SIG-M5 (cell line): ENCODE data around the gene TNFRSF14.
A peak's percentile ranks its signal among the peaks of the same experiment; 100 is the strongest.

Source experiments
- DNase-seq: peaks from one replicate; lab custom pipeline; 2025; lab: John Stamatoyannopoulos, UW

The TNFRSF14 gene

DNA sequence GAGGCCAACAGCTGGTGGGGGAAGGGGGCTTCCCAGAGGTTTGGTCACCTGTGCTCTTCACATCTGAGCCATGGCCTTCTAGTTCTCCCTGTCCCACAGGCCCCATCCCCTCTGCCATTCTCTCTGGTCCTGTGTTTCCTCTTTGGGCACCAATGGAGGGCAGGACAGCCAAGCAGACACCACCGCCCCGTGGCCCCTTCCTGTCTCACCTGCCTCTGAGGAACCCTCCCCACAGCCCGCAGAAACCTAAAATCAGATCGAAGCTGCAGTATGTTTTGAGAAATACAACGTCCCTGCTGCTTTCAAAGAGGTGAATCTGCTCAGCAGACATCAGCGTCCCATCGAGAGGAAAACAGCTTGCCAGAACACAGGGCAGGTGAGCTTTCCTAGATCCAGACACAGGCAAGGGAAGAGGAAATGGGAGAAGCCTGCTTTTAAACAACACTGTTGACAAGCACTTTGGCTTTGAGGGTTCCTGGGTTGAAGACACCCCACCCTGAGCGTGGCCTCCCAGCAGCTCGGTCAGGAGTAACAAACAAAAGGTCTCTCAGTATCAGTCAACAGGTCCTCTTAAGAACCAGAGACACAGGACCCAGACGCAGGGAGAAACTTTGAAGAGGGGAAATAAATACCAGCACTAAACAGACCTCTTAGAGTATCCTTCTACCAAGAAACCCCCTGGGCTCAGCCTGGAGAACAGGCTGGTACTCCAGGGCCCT, 32.1 kb upstream of the TNFRSF14 start:
- no peak for DNase-seq

DNA sequence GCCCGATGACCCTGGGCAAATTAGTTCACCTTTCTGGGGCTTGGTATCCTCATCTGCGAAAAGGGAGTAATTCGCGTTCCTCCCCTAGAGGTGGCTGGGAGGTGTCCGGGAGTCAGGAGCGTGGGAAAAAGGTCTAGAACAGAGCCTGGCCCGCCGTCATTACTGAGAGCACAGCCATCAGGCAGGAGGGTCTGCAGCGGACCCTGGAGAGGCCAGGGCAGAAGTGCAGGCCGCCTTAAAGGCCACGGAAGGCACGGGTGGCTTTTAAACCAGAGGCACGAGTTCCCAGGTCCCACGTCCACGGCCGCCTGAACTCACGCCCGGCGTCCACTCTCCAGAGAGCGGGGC, 30.6 kb upstream of the TNFRSF14 start:
- DNase-seq: no peak

DNA sequence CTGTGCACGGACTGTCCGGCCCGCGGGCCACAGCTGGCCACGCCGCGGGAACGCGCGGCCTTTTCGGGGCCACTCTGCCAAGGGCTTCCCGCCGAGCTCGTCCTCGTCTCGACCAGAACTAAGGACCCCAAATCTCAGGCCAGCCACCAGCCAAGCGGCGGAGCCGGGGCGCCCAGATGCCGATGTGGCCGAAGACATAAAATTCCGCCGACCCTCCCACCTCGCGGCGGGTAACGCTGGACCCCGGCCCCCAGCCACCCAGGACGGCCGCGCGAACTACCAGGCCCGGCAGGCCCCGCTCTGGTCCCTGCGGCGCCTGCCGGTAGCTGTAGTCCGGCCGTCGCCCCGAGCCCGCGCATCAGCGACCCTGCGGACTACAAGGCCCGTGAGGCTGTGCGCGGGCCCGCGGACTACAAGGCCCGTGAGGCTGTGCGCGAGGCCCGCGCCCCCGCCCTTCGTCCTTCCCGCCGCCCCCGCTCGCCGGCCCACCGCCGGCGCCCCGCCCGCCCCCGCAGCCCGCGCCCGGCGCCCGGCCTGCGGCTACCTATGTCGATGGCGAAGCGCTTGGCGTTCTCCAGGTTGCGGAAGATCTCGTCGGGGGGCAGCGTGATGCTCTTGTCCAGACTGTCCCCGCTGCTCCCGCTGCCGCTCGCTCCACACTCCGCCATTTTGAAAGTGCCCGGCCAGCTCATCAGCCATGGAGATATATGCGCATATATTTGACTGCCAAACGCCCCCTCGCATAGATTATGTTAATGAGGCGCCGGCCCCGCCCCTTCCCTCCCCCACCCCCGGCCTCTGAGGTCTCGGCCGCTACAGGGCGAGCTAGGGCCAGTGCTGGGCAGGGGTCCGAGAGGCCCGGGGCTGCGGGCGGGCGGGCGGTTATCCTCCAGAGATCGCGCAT, 30.0 kb upstream of the TNFRSF14 start, which contains the start of gene PANK4:
TSS of gene PANK4 (minus strand) at position 677 of the 904 bp plus-strand sequence. CDS start at position 668, 9 bp downstream.
- peak; percentile 42 for DNase-seq

DNA sequence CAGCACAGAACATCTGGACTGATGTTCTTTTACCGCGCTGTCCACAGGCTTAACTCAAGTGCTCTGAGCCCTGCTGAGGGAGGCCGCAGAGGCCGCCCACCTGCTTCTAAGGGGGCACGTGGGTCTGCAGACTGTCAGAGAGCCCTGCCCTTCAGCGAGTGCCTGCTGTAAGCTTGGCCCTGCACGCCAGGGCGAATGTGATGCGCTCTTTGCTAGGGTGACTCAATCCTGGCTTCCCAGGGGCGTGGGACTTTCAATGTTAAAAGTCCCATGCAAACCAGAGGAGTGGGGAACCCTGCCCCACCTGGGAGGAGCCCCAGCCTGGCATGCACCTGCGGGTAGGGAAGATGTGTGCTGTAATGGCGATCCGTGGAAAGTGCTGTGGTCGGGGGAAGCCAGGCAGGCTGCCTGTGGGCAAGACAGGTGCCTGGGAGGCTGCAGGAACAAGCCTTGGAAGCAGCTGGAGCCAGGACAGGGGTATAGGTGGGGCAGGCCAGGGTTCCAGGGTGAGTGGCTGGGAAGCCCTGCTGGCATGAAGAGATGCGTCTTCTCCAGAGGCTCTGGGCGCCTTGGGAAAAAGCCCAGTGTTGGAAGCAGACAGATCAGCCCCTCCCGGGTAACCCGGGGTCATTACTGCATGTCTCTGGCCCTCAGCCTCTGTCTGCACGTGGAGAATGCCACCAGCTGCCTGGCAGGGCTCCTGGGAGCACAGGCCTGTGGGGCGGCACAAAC, 29.2 kb upstream of the TNFRSF14 start:
- DNase-seq: no peak

DNA sequence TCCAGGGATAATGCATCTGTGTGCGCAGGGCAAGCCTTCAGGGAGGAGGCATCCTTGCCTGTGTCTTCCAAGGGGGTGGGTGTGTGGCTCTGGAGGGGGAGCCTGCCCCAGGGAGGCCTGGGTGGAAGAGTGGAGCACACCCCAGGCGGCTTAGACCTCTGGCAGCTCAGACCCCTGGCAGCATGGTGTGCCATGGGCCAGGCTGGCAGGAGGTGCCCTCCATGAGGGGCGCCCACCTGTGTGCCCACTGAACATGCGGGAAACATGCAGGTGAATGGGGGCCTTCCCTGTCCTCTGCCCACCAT, 28.7 kb upstream of the TNFRSF14 start:
- no peak for DNase-seq

DNA sequence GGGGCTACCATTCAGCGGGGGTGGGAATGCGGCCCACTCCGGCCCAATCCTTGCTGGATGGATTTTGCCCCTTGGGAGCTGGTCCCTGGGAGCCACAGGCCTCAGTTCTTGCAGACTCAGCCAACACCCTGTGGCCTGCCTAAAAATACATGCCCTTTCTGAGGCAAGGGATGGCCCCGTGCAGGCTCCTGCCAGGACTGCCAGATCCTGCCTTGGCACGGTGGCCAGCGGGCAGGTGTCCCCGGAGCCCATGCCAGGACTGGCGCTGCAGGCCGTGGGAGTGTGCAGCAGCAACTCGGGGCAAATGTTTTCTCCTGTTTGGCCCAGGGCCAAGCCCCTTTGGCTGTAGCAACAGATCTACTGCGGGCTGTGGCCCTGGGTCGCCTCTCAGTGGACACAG, 28.2 kb upstream of the TNFRSF14 start:
- no peak for DNase-seq

DNA sequence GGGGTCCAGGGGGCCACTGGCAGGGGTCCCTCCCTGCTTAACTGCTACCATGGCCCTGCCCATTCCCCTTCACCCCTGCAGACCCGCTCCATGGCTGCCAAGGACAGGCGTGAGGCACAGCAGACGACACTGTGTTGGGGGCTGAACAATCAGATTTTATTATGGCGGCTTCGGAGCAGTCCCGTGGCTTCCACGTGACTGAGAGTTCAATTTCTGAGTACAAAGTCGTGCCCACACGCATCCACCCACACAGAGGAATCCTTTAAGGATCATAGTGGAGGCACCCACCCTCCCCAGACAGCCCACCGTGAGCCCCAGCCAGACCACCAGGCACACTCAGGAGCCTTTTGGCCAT, 27.6 kb upstream of the TNFRSF14 start:
- DNase-seq: no peak

DNA sequence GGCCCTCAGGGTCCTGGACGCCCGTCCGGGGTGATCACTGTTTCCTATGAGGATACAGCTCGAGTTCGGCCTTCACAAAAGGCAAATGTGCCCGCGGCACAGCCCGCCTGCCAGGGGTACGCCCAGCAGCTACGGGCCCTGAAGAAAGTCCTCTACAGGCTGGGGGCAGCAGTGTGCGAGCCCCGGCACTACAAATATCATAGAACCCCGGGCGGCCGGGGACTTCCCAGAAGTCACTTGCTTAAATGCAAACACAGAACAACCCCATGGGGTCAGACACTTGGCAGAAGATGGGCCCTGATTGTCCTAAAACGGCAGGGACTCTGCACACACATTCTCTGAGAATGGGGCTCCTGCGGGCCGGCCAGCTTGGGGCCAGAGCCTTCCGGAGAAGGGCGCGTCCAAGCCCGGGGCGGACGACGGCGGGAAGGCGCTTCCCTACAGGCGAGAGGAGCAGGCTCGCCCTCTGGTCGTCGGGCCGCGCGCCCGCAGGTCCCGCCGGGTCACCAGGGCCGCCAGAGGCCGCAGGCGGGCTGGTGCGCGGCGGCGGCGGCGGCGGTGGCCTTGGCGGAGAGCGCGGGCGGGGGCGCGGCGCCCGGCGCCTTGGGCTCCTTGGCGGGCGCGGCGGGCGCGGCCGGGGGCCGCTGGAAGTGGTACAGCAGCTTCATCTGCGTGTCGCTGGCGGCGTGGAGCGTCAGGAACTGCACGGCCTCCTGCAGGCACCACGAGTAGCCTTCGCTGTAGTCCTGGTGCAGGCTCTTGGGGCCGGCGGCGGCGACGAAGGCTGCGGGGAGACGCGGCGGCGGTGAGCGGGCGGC, 27.0 kb upstream of the TNFRSF14 start:
- no peak for DNase-seq

DNA sequence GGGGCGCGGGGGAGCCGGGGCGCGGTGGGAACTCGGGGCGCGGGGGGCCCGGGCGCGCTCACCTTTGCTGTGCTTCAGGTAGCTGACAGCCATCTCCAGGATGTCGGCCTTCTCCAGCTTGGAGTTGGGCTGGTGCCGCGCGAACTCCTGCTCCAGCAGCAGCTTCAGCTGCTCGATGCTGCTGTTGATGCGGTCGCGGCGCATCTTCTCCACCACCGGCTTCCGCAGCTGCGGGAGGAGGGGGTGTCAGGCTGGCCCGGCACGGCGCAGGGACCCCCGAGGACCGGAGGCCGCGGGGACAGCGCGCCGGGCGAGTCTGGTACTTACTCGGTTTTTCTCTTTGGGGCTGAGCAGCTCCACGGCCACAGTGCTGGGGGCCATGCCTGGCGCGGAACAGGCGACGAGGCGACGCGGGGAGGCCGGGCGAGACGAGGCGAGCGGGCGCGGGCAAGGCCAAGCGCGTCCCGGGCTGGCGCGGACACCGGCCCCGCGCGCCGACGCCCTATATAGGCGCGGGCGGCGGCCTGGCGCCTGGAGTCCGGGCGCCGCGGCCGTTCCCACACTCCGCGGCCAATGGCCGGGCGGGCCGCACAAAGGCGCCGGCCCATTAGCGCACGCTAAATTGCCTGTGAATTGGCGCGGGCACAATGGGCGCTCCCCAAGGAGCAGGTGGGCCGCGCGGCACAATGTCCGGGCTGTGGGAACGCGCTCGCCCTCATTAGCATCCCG, 26.2 kb upstream of the TNFRSF14 start, which contains the start of gene HES5:
TSS of gene HES5 (minus strand) at position 480 of the 729 bp plus-strand sequence. CDS start at position 381, 99 bp downstream.
- no peak for DNase-seq

DNA sequence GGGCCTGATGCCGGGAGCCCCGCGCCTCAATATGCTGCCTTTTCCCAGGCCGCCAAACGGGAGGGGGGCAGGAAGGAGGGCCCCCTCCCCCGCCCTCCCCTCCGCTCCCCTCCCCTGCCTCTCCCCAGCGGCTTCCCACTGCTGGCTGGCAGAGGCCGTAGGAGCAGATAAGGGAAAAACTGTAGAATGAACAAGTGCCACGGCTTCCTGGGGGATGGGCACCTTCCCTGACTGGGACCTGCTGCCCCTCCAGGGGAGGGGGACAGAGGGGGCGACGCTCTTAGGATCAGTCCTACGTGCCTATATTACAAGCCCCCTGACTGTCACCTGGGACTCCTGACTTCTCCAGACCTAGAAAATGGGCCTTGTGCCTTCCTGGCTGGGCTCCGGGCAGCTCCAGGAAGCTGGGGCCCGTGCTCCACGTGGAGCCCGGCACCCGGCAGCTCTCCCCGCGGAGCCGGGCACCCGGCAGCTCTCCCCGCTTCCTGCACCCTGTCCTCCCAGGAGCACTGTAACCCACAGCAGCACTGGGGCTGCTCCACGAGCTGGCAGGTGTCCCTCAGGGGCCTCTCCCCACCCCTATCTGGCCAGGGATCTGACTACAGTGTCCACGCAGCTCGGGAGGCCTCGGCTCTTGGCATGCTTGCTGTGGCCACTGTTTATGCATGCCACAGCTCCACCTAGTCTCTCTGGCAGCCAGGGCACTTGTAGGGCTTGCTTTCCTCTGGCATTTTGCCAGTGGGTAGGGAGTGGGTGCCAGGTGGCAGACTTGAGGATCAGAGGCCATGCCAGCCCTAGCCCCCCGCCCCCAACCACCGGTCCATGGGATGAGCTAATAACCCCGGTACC, 25.4 kb upstream of the TNFRSF14 start:
- no peak for DNase-seq

DNA sequence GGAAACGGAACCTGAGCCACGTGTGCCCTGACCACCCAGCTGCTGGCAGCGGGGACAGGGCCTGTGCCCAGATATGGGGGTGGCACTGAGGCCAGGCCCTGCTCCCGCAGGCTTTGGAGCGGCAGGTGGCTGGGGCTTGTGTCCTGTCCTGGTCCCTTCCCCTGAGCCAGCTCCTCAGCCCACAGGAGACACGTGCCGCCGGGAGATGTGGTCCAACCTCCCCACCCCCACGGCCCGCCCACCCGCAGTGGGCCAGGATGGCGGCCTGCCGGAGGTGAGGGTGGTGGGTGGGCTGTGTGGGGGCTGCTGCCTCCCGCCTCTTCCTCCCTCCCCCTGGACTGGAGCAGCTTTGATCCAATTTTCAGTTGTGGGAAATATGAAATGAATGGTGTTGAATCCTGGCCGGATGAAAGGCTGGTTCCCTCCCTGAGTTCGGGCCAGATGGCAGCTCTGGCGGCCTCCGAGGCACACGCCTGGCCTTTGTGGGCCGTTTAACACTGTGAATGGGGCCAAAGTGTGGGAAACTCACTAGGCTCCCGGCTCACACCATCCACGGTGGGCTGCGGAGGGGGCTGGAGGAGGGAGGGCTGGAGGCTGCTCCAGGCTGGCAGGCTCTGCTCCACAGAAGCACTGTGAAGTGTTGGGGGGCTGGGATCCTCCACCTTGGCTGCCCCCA, 23.5 kb upstream of the TNFRSF14 start:
- no peak for DNase-seq

DNA sequence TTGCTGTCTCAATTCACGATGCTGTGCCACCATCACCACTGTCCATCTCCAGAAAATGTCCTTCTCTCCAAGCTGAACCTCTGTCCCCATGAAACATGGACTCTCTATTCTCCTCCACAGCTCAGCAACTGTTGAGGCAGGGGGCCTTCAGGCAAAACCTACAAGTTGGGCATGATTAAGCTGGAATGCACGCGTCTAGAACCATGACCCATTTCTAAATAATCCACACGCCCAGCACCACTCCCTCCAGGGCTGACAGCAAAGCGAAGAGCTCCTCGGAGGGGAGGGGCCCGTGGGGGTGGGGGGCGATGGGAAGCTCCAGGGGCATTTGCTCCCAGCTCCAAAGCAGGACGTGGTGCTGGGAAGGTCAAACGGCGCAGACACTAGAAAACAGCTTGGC, 22.8 kb upstream of the TNFRSF14 start:
- no peak for DNase-seq

DNA sequence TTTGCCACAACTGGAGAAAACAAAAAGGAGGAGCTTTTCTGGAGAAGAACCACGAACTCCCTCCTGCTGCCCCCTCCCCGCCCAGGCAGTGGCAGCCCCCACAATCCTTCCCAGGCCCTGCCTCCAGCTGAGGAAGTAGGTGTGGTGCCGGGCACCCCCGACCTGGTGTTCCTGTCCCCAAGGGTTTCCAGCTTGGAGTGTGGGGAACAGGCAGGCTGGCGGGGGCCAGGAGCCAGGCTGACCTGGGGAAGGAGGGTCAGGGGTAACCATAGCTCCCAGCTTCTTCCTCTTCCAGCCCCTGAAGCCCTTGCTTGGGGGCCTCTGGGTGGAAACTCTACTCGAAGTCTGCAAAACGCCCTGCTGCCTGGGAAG, 21.9 kb upstream of the TNFRSF14 start:
- no peak for DNase-seq

DNA sequence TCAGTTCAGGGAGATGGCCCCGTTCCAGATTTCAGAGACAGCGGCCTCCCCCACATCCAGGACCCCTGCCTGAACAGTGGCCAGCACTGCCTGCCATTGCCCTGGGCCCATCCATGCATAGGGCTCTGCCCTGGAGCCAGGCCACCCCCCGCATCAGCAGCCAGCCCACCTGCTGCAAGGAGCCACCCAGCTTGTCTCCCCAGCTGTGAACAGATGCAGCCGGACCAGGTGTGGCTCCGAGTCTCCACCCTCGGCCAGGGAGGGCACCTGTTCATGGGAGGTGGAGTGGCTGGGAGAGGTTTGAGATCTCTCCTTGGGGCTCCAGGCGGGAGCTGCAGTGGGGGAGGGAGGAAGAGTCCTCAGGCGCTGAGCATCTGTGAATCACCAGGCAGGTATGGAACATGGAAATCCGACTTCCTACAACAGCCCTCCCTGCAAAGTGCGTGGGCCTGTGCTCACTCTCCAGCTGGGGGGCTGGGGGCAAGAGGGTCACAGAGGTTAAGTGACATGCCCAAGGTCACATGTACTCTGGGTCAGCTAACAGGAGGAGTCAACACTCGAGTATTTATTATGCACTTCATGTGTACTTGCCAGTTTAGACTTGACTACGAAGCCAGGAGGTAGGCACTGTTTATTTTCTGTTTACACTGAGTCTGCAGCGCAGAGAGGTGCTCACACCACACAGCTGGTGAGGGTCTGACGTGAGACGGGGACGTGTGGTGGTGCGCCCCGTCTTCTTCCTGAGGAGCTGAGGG, 21.3 kb upstream of the TNFRSF14 start:
- no peak for DNase-seq

DNA sequence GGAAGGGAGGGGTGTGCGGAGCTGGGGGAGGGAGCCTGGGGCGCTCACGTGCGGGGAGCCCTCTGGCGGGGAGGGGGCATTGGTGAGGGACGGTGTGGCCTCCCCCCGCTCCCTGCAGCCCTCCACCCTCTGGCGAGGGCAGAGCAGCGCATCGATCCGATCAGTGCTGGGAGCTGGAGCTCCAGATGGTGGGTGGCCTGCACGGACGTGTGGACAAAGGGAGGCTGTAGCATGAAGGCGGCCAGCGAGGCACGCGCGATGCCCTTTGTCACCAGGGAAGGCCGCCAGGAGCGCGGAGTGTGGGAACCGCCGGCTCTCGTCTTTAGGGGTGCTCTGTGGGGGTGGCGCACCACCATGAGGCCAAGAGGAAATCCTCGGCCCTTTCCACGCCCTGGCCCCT, 20.7 kb upstream of the TNFRSF14 start:
- DNase-seq: no peak

DNA sequence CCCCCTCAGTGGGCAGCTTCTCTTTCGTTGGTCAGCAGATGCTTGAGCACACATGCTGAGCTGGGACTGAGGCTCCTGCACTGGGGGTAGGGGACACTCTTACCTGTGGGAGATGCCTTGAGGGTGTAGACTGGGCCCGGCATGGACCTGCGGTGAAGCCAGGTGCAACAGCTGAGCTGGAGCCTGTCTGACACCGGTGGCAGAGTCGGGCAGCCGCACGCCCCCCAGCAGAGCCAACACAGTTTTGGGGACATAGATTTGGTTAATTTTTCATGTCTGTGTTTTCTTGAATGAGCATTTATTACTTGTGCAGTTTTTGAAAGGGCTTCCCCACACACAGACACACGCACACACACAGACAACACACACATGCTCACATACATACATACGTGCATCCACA, 20.2 kb upstream of the TNFRSF14 start:
- no peak for DNase-seq

DNA sequence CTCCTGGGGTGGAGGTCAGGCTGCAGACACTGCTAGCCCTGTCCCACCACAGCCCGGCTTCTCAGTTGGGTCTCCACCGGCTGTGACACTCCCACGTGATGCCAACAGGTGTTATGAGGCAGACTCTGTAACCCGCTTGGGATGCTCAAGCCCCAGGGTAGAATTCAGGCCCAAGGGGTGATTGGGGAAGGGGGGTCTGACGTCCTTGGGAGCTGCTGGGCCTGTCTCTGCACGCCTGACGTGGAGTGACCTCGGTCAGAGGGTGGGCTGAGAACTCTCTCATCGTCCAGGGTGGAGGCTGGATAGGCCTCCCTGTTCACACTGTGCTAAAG, 18.4 kb upstream of the TNFRSF14 start:
- no peak for DNase-seq

DNA sequence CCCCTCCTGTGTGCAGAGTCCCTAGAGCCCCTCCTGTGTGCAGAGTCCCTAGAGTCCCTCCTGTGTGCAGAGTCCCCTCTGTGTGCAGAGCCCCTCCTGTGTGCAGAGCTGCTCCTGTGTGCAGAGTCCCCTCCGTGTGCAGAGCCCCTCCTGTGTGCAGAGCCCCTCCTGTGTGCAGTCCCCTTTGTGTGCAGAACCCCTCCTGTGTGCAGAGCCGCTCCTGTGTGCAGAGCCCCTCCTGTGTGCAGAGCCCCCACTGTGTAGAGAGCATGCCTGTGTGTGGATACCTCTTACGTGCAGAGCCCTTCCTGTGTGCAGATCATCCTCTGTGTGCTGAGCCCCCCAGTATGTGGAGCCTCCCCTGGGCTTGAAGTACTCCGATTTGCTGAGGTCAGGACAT, 17.8 kb upstream of the TNFRSF14 start:
- no peak for DNase-seq

DNA sequence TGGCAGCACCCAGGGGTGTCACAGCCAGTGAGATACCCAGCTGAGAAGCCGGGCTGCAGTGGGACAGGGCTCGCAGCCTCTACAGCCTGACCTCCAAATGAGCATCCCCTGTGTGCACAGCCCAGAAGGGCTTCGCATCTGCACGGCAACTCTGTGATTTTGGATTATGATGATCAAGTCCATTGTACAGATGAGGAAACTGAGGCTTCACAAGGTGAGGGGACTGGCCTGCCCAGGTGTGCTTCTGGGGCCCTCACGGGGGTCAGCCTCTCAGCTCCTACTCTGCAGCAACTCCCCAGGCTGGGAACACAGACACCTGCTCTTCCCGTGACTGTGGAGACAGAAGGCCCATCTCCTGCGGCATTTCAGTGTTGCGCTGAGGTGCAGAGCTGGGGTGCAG, 17.3 kb upstream of the TNFRSF14 start:
- DNase-seq: no peak
